Stimulated activated memory B cell treated with anti-CD40 and anti-IgM and Interleukin-4, amounts not matched to agents 10 μg/mL and 1 μg/mL and 100 μg/mL, for 72 hours (primary cell): ENCODE measurements around the gene CELSR1.

Source experiments
- ATAC-seq: fragments of 150-1000 bp; cut with Tn5 transposase; 2 replicates; pipeline ENCODE4 v1.10.0; 2021
- H3K27ac Mint-ChIP-seq: one replicate; pipeline ENCODE4 v1.8.0; 2022; ENCODE audit warnings: mild to moderate bottlenecking, mixed read lengths
- H3K27me3 Mint-ChIP-seq: one replicate; pipeline ENCODE4 v1.8.0; 2022; ENCODE audit warnings: mixed read lengths
- H3K36me3 Mint-ChIP-seq: one replicate; pipeline ENCODE4 v1.8.0; 2022; ENCODE audit warnings: mixed read lengths
- H3K4me1 Mint-ChIP-seq: one replicate; pipeline ENCODE4 v1.8.0; 2022; ENCODE audit warnings: mixed read lengths
- H3K4me3 Mint-ChIP-seq: one replicate; pipeline ENCODE4 v1.8.0; 2022; ENCODE audit warnings: mild to moderate bottlenecking, moderate library complexity, mixed read lengths
- H3K9me3 Mint-ChIP-seq: one replicate; pipeline ENCODE4 v1.8.0; 2022; ENCODE audit warnings: mixed read lengths

The CELSR1 gene

DNA sequence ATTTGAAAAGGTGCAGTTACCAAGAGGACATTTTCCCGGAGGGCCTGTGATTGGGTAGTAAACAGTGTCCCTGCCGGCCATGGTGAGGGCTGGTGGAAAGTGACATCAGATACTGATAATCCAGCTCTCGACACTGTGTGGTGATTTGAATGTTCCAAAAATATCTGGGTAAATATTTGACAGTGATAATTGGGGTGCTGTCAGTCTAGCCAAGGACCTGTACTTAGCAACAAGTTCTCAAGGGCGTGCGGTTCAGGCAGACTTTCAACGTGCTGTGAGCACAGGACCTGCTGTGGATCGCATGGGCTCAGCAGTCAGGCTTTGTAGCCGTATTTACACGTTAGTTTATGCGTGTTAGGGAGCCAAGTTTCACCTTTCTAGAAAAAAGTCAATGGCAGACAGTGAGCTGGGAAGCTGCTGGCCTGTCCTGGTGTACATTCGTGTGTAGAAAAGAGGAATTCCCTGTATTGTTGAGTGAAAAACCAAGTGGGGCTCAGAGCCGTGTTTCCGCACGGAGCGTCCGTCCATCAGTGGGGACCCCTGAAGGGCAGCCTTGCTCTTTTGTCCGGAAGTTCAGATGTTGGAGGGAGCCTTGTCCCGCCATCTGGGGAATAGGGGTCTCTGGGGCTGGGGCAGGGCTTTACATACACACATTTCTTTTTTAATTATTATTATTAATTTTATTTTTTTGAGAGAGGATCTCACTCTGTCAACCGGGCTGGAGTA is 190.6 kb downstream of the CELSR1 start:
- Mint-ChIP-seq H3K36me3 (peaks cover 89% of the 10 kb centered on the region), H3K4me3 (no peak overlapping the region), H3K27ac (no peak overlapping the region), H3K27me3 (no peaks in the 10 kb centered on the region), H3K4me1 (peaks cover 8% of the 10 kb centered on the region), H3K9me3 (no peaks in the 10 kb centered on the region)
- no peak for ATAC-seq

DNA sequence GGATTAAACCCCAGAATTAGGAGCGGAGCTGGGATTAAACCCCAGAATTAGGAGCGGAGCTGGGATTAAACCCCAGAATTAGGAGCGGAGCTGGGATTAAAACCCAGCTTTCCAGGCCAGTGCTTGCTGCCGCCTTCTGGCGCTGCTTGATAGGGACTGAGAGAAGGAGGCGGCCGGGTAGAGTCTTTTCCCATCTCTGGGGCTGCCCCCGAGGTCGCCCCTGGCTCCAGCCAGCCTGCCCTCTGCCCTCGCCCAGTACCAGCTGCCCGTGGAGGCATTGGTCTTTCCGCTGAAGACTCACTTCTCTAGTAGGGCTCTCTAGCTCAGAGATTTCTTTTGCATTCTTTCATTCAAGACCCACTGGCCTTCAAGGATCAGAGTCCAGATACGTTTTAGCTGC is 196.7 kb downstream of the CELSR1 start:
- no peak overlapping the region for H3K27ac Mint-ChIP-seq
- peaks cover 32% of the 10 kb centered on the region for H3K4me1 Mint-ChIP-seq
- no peak for ATAC-seq

DNA sequence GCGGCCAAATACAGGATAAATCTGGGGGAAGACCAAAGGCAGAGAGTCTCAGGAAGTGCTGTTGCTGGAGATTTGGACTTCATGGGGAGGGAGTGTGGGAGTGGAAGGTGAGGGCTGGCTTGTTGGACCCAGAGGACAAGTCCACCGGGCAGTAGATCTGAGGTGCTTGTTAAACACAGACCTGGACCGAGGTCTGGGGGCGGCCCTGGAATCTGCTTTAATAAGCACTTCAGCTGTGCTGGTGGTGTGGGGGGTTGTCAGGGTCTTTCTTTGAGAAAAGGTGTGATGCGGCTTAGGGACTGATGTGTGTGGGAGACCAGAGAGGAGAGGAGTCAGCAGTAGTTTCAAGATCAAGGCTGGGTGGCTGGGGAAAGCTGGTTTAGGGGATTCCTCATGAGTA is 197.5 kb downstream of the CELSR1 start:
- Mint-ChIP-seq H3K36me3 (peaks cover 65% of the 10 kb centered on the region), H3K27me3 (no peaks in the 10 kb centered on the region)

More for the DNA sequence above, 196.7 kb downstream of the CELSR1 start:
- Mint-ChIP-seq H3K9me3 (no peaks in the 10 kb centered on the region), H3K4me3 (no peak overlapping the region), H3K27me3 (no peaks in the 10 kb centered on the region), H3K36me3 (peaks cover 69% of the 10 kb centered on the region)

DNA sequence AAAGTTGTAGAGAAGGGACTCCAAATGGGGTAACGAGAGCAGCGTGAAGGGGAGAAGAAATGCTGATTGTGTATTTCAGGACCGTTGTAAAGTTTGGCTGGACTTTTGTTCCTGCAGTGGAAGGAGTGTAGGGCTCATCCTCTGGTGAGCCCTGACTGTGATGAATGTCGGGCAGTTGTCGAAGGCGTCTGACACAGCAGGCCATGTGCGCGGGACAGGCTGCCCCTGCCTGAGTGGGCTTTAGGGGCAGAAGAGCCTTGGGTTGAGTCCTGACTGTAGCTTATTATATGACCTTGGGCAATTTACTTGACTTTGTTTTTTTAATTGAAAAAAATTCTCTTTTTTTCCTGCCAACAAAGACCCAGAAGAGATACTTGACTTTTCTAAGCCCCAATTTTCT is 198.8 kb downstream of the CELSR1 start:
- Mint-ChIP-seq H3K36me3 (peaks cover 52% of the 10 kb centered on the region), H3K4me1 (peaks cover 44% of the 10 kb centered on the region), H3K27ac (no peak overlapping the region), H3K9me3 (no peaks in the 10 kb centered on the region), H3K27me3 (no peaks in the 10 kb centered on the region), H3K4me3 (no peak overlapping the region)
- no peak for ATAC-seq

More for the DNA sequence above, 197.5 kb downstream of the CELSR1 start:
- Mint-ChIP-seq H3K9me3 (no peaks in the 10 kb centered on the region), H3K27ac (no peak overlapping the region), H3K4me3 (no peak overlapping the region), H3K4me1 (peaks cover 37% of the 10 kb centered on the region)
- no peak for ATAC-seq

DNA sequence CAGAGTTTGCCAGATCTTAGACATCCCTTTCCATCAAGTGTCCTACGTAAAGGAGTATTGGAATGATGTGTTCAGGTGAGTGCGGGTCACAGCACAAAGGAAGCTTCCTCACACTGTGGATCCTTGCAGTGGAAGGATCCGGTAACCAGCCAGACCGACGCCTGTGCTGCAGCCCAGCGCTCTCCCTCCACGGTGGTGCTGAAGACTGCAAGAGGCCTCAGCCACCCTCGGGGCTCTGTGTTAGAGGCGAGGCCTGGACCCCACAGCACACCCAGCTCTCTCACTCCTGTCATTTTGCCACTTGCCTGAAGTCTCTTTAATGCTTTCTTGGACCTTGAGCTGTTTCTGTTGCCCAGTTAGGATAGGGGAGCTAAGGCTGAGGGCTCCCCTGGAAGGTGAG is 199.6 kb downstream of the CELSR1 start:
- no peak for ATAC-seq
- no peak overlapping the region for H3K27ac Mint-ChIP-seq
- H3K9me3 Mint-ChIP-seq = no peaks in the 10 kb centered on the region
- H3K4me1 Mint-ChIP-seq = peaks cover 44% of the 10 kb centered on the region
- no peak overlapping the region for H3K4me3 Mint-ChIP-seq
- peaks cover 44% of the 10 kb centered on the region for H3K36me3 Mint-ChIP-seq
- no peaks in the 10 kb centered on the region for H3K27me3 Mint-ChIP-seq

DNA sequence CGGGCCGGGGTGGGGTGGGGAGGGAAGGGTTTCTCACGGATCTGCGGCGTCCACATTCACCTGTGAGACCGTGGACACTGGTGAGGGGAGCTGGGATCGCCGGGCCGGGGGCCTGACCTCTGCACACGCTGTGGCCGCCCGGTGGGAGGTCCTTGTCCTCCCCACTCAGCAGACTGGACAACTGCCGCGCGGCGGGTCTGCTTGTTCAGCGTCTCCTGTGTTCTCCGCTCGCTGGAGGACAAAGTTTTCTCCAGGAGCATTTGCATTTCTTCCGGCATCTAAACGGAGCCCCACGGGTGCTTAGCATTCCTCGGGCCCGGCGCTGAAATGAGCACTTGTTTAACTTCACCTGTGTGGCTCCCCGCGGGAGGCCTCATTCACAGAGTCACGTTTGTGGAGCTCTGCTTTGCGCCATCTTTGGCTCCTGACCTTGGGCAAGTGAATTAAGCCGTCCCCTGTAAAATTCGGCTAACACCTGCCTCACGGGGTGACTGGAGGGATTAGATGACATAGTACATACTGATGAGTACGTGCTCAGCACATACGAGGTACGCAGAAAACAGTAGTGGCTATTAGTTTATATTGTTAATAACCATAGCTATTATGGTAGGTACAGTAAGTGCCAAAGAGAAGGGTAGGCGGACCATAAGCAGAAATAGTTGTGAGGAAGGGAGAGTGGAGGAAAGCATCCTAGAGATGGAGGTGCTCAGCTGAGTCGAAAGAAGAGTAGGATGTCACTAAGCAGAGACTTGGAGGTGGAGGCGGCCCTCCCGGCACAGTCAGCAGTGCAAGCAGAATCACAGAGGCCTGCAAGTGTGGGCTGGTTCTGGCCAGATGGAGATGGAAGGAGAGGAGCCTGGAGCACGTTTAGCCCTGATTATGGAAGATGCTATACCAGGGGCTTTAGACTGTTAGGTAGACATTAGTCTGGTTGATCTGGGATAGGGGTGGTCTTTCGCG is 201.0 kb downstream of the CELSR1 start:
- Mint-ChIP-seq H3K4me3 (peak overlapping the region; percentile 96), H3K27ac (peak overlapping the region; percentile 99), H3K9me3 (no peaks in the 10 kb centered on the region), H3K4me1 (peaks cover 44% of the 10 kb centered on the region), H3K36me3 (peaks cover 32% of the 10 kb centered on the region), H3K27me3 (no peaks in the 10 kb centered on the region)
- no peak for ATAC-seq

DNA sequence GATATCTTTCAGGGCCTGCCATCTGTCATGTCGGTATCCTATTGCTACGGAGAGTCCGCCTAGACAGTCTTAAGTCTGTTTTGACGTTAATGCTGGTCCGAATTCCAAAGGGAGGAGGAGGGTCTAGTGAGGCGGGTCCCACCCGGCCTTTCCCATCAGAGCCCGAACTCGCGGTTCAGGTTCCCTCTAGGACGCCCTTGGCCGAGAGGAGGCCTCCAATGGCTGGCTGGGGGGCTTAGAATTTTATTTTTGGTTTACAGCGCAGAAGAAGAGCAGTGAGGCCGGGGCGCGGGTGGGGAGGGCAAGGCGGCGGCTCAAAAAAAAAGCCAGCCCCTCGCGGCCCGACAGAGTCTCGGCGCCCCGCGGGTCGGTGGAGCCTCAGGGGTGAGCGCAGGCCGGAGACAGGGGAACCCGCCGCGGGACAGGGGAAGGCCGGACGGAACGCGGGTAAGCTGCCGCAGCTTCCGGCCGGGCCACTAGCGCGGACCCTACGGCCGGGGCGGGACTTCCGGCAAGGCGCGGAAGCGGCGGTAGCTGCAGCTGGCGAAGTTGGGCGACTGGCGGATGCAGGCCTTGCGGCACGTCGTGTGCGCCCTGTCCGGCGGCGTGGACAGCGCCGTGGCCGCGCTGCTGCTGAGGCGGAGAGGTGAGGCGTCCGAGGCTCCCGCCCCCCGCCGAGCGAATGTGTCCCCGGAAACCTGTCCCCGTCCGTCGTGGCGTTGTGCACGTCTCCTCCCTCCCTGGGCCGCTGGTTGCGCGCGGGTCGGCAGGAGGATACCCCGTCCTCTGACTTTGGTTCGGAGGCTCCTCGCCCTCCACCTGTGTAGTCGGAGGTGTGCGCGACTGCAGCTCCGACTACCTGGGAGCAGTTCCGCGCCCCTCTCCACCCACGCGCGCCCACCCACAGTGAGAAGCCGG is 202.0 kb downstream of the CELSR1 start, which contains the start of gene TRMU:
Gene TRMU (plus strand): TSS at position 514 of the 918 bp plus-strand sequence. CDS start 51 bp downstream, at position 565.
- peak; percentile 95 for ATAC-seq
- peak within 1 kb of the TSS; percentile 99 for H3K27ac Mint-ChIP-seq
- H3K36me3 Mint-ChIP-seq = peaks cover 32% of the 10 kb centered on the region
- H3K4me1 Mint-ChIP-seq = peaks cover 44% of the 10 kb centered on the region
- H3K9me3 Mint-ChIP-seq = no peaks in the 10 kb centered on the region
- no peaks in the 10 kb centered on the region for H3K27me3 Mint-ChIP-seq
- peak within 1 kb of the TSS; percentile 96 for H3K4me3 Mint-ChIP-seq

DNA sequence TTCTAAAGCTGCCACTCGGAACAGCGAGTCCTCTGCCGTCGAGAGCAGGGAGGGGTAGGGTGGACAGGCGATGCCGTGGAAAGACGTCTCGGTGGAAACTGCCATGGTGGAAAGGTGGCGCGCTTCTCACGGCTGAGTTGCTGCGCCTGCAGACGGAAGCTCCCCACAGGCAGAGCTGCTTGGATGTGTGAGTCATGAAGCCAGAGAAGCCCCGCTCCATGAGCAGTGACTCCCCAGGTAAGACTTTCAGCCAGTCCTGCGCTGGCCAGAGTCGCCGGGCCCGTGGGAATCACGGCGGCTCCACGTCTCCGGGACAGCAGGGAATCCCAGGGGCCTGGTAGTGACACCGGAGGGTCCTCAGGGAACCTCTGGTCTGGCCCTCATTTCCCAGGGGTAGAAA is 205.9 kb downstream of the CELSR1 start:
- Mint-ChIP-seq H3K4me1 (peaks cover 17% of the 10 kb centered on the region), H3K9me3 (no peaks in the 10 kb centered on the region), H3K36me3 (peaks cover 5% of the 10 kb centered on the region), H3K4me3 (no peak overlapping the region), H3K27ac (no peak overlapping the region), H3K27me3 (no peaks in the 10 kb centered on the region)
- no peak for ATAC-seq

DNA sequence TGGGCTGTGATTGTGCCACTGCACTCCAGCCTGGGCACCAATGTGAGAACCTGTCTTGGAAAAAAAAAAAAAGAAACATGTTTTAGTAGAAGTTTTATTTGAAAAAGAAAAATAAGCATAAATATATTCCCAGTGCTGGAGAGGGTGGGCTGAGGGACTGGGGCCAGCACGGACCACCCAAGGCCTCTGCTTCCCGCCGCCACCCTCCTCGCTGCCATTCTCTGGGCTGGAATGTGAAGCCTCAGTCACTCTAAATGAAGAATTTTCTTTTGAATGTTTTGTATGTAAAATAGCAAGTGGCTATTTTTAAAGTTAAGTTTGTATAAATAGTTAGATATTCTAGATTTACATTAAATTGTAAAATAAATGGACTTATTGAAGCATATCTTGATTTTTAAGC is 207.0 kb downstream of the CELSR1 start:
- ATAC-seq = no peak
- no peaks in the 10 kb centered on the region for H3K36me3 Mint-ChIP-seq
- no peak overlapping the region for H3K27ac Mint-ChIP-seq
- peaks cover 12% of the 10 kb centered on the region for H3K4me1 Mint-ChIP-seq
- no peak overlapping the region for H3K4me3 Mint-ChIP-seq
- no peaks in the 10 kb centered on the region for H3K27me3 Mint-ChIP-seq
- no peaks in the 10 kb centered on the region for H3K9me3 Mint-ChIP-seq

DNA sequence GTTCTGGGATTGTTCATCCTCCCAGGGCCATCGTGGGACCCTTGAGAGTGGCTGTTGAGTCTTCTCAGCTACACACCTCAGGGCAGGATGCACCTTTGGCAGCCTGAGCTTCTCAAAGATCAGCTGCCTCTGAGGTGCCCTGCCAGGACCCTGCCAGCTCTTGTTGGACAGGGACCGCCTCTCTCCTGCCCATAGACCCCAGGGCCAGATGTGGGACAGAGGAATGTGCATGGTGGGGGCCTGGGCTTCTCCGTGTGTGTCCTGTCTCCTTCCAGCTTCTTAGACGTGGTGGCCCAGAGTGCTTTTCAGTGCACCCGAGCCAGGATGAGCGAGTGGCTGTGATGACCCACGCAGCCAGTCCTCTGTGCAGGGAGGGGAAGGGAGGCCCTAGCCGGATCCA is 207.8 kb downstream of the CELSR1 start:
- no peak for ATAC-seq
- Mint-ChIP-seq H3K4me3 (no peak overlapping the region), H3K9me3 (no peaks in the 10 kb centered on the region), H3K27me3 (no peaks in the 10 kb centered on the region), H3K4me1 (peaks cover 4% of the 10 kb centered on the region), H3K36me3 (no peaks in the 10 kb centered on the region), H3K27ac (no peak overlapping the region)

DNA sequence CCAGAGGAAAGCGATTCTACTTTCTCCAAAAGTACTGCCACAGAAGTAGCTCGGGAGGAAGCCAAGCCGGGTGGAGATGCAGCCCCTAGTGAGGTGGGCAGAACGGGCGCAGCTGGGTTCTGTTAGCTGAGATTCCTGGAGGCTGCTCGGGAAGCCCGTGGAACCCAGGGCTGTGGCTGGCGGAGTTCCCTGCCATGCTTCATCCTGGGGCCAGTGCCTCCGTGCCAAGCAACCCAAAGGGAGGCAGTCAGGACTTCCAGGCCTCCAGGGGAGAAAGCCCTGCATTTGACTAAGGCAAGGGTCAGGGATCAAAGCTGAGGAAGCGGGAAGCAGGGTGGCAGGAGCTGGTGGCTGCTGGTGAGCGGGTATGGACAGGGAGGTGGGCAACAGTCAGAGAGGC is 208.6 kb downstream of the CELSR1 start:
- no peak overlapping the region for H3K27ac Mint-ChIP-seq
- no peak overlapping the region for H3K4me3 Mint-ChIP-seq
- no peaks in the 10 kb centered on the region for H3K9me3 Mint-ChIP-seq
- ATAC-seq = no peak
- H3K27me3 Mint-ChIP-seq = no peaks in the 10 kb centered on the region
- no peaks in the 10 kb centered on the region for H3K36me3 Mint-ChIP-seq
- H3K4me1 Mint-ChIP-seq = no peaks in the 10 kb centered on the region

DNA sequence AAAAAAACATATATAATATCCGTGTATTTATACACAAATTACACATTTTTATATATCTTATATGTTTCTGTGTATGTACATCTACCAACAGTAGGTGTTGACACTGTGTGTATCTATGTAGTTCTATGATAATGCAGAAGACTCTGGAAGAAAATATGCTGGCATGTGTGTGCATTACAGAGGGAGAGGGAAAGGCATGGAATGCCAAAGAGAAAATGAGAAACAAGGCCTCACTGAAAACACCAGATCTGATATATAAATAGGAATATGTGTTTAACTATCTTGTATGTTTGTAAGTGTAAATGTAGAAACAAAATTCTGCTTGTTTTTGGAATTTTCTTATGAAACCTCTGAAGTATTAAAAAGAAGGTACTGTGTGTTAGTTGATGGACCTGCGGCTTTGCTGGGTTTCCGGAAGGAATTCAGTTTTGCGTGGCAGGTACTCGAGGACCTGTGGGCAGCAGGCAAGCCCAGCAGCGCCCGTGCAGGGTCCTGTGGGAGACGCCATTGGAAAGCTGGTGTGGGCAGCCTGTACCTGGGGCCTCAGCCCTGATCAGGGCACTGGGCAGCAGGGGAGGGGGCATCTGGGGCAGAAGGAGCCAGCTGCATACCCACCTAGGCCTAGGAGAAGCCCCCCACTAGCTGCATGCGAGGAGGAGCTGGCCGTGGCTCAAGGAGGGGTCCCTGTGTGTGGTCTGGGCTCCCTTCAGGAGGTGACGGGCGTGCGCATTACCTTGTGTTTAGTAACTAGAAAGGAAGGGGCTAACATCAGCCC is 209.5 kb downstream of the CELSR1 start:
- no peaks in the 10 kb centered on the region for H3K9me3 Mint-ChIP-seq
- ATAC-seq = no peak
- no peaks in the 10 kb centered on the region for H3K4me1 Mint-ChIP-seq

DNA sequence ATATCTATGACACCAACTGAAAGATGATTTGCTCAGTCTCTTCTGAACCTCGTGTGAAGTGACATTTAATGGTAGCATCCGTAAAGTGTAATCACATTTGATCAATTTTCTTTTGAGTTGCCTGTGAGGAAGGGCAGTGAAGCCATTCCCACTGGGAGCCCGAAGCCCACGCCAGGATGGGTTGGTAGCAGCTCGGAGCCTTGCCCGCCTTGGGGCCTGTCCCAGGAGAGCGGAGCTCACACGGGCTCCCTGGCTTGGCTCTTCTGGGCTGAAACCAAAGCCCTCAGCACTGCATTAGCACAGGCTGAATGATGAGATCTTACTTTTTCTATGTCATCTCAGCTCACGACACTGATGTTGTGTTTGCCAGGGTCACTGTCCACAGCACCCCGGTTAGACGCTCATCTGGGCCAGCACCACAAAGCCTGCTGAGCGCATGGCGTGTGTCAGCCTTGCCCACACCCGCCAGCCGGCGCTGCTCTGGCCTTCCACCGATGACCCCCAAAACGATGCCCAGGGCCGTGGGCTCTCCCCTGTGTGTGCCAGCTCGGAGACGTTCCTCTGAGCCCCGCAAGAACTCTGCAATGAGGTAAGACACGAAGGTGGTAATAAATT is 211.2 kb downstream of the CELSR1 start:
- no peaks in the 10 kb centered on the region for H3K4me1 Mint-ChIP-seq
- H3K36me3 Mint-ChIP-seq = no peaks in the 10 kb centered on the region
- H3K9me3 Mint-ChIP-seq = no peaks in the 10 kb centered on the region
- H3K27me3 Mint-ChIP-seq = no peaks in the 10 kb centered on the region
- no peak overlapping the region for H3K27ac Mint-ChIP-seq
- no peak overlapping the region for H3K4me3 Mint-ChIP-seq
- no peak for ATAC-seq

More for the DNA sequence above, 209.5 kb downstream of the CELSR1 start:
- no peaks in the 10 kb centered on the region for H3K36me3 Mint-ChIP-seq
- no peak overlapping the region for H3K4me3 Mint-ChIP-seq
- no peak overlapping the region for H3K27ac Mint-ChIP-seq
- no peaks in the 10 kb centered on the region for H3K27me3 Mint-ChIP-seq

DNA sequence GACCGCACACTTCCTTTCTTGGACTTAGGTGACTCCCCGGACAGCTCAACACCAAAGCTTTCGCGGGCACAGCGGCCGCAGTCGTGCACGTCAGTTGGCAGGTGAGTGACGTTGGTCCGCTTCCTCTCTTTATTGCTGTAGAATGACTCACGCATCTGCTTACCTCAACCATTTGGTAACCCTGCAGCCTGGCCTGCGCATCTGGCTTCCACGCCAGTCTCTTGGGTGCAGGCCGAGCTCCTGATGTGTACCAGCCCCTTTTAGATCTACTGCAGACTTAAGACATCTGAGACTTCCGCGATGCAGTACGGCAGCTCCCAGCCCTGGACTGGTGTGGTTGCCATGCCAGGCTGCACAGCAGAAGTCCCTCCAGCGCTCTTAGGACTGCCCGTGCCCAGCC is 214.3 kb downstream of the CELSR1 start:
- H3K4me1 Mint-ChIP-seq = no peaks in the 10 kb centered on the region
- no peaks in the 10 kb centered on the region for H3K27me3 Mint-ChIP-seq
- H3K36me3 Mint-ChIP-seq = no peaks in the 10 kb centered on the region
- H3K27ac Mint-ChIP-seq = no peak overlapping the region
- no peak overlapping the region for H3K4me3 Mint-ChIP-seq
- H3K9me3 Mint-ChIP-seq = no peaks in the 10 kb centered on the region
- ATAC-seq = no peak
